Cardiac muscle cell (in vitro differentiated cells and primary cell): Measurements from ENCODE around the gene SELENOI. TPM values are rescaled to one million over a fixed set of nuclear protein-coding genes. Genes with fewer than 3 reads are reported as not detected.

ENCODE experiments used
- DNase-seq, 2 donors: peaks; one replicate each; pipeline versions ENCODE4 v3.0.0 to v3.0.0-alpha.2; 2010 to 2017; ENCODE audit warnings: low read depth in 1 of 2, low spot score in 1 of 2
- H3K27ac ChIP-seq: fragments of 200-600 bp; sonication (generic); 2 replicates; pipeline ENCODE4 v1.5.1; 2016
- H3K27me3 ChIP-seq: fragments of 200-600 bp; sonication (generic); 2 replicates; pipeline ENCODE4 v1.6.0; 2016; ENCODE audit warnings: control low read depth
- H3K36me3 ChIP-seq: fragments of 200-600 bp; sonication (generic); 2 replicates; pipeline ENCODE4 v1.5.1; 2016; ENCODE audit warnings: control low read depth
- H3K4me1 ChIP-seq: fragments of 200-600 bp; sonication (generic); 2 replicates; pipeline ENCODE4 v1.8.1; 2017; ENCODE audit warnings: low read depth, mild to moderate bottlenecking, mixed run types
- H3K4me3 ChIP-seq: fragments of 200-600 bp; sonication (generic); 2 replicates; pipeline ENCODE4 v1.5.1; 2016; ENCODE audit warnings: mild to moderate bottlenecking
- H3K9me3 ChIP-seq: fragments of 200-600 bp; sonication (generic); 2 replicates; pipeline ENCODE4 v1.5.1; 2017; ENCODE audit warnings: low read depth, mild to moderate bottlenecking, control low read depth
- polyA plus RNA-seq: library from polyadenylated mRNA; unstranded; fragments of >200 nt; fragmentation: Nextera tagmentation; extraction: Ambion mirVana; gene quantifications from 2 replicates; pipeline ENCODE4 v1.2.1, GENCODE V29; 2016
- total RNA-seq: library from RNA; depleted of rRNA; stranded (reverse); fragments of >200 nt; gene quantifications from 2 replicates; pipeline ENCODE4 v1.2.3, GENCODE V29; 2016
- TF ChIP-seq, protein P1 (sequence below): IDR thresholded peaks from 2 replicates; pipeline ENCODE4 v1.5.1; 2012; ENCODE audit warnings: low read depth, mild to moderate bottlenecking, low read length

The SELENOI gene
- total and polyA plus RNA-seq, 2 experiments from 2014 or later, result 9.3 to 10.4 TPM

DNA sequence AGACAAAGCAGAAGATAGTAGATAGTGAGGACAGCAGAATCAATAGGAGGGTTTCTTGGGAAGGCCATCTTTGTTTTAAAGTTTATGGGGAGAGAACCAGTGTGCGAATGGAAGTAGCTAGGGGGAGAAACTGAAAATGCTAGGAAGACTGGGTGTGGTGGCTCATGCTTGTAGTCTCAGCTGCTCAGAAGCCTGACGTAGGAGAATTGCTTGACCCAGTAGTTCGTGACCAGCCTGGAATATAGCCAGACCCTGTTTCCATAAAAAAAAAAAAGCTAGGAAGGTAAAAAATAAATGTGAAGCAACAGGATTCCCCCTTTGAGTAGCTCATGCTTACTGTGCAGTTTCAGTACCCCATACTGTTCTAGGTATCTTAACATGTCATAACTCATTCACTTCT, 36.6 kb downstream of the SELENOI start:
- H3K9me3 ChIP-seq, result no peaks in the 10 kb centered on the region
- TF ChIP-seq, protein P1, sequence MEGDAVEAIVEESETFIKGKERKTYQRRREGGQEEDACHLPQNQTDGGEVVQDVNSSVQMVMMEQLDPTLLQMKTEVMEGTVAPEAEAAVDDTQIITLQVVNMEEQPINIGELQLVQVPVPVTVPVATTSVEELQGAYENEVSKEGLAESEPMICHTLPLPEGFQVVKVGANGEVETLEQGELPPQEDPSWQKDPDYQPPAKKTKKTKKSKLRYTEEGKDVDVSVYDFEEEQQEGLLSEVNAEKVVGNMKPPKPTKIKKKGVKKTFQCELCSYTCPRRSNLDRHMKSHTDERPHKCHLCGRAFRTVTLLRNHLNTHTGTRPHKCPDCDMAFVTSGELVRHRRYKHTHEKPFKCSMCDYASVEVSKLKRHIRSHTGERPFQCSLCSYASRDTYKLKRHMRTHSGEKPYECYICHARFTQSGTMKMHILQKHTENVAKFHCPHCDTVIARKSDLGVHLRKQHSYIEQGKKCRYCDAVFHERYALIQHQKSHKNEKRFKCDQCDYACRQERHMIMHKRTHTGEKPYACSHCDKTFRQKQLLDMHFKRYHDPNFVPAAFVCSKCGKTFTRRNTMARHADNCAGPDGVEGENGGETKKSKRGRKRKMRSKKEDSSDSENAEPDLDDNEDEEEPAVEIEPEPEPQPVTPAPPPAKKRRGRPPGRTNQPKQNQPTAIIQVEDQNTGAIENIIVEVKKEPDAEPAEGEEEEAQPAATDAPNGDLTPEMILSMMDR, result no peak
- DNase-seq, result no peak
- H3K4me1 ChIP-seq, result no peaks in the 10 kb centered on the region
- peaks cover 25% of the 10 kb centered on the region for H3K36me3 ChIP-seq
- no peak overlapping the region for H3K27ac ChIP-seq
- H3K4me3 ChIP-seq, result no peak overlapping the region
- H3K27me3 ChIP-seq, result no peaks in the 10 kb centered on the region

DNA sequence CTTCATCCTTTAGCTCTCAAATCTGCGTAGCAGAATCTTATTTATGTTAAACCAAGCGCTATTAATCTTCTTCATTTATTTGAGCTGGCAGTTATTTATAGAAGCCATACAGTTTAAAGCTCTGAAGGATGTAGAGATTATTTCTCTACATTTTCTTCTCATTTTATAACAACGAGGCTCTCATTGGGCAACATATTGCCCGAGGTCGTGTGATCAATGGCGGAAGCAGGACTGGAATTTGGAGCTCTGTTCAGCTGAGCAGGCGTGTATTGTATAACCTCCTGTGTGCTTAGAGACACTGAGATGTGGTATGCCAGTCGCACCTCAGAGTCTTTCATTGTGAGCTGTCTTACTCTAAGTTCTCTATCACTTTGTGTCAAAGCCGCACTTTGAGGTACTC, 38.2 kb downstream of the SELENOI start:
- Histone ChIP-seq H3K36me3 (peaks cover 37% of the 10 kb centered on the region), H3K9me3 (no peaks in the 10 kb centered on the region), H3K27ac (no peak overlapping the region)

DNA sequence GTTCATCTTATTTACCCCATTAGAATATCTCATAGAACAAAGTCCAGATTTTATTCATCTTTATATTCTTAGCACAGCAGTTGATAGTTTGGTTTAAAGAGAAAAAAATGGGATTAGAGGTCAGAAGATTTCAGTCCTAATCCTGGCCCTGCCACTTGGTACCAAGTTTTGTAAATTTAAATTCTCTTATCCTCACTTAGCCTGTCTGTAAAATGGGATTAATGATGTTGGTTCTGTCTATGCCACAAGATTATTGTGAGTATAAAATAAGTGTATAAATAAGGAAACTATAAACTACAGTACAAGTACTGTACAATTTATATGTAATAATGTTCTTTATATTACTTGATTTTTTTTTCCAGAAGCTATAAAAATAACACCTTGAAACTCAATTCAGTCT, 38.7 kb downstream of the SELENOI start:
- TF ChIP-seq, protein P1, result no peak
- H3K27me3 ChIP-seq, result no peaks in the 10 kb centered on the region

More for the DNA sequence above, 38.2 kb downstream of the SELENOI start:
- TF ChIP-seq, protein P1, result no peak
- Histone ChIP-seq H3K4me3 (no peak overlapping the region), H3K4me1 (no peaks in the 10 kb centered on the region), H3K27me3 (no peaks in the 10 kb centered on the region)
- DNase-seq, result no peak

DNA sequence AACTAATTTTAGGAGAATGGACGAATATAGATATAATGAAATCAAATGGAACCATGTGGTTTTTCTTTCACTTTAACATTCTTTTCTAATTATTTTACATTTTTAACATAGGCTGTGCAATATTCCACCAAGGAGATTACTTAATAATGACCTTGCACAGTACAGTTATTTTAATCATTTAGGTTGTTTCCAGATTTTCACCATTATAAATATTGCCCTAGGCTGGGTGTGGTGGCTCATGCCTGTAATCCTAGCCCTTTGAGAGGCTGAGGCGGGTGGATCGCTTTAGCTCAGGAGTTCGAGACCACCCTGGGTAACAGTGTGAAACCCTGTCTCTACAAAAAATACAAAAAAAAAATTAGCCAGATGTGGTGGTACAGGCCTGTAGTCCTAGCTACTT, 41.2 kb downstream of the SELENOI start:
- Histone ChIP-seq H3K36me3 (peaks cover 52% of the 10 kb centered on the region), H3K4me3 (no peak overlapping the region), H3K27me3 (no peaks in the 10 kb centered on the region), H3K27ac (no peak overlapping the region), H3K9me3 (no peaks in the 10 kb centered on the region), H3K4me1 (no peaks in the 10 kb centered on the region)
- TF ChIP-seq, protein P1, result no peak
- DNase-seq, result no peak

More for the DNA sequence above, 38.7 kb downstream of the SELENOI start:
- Histone ChIP-seq H3K9me3 (no peaks in the 10 kb centered on the region), H3K27ac (no peak overlapping the region), H3K4me3 (no peak overlapping the region), H3K4me1 (no peaks in the 10 kb centered on the region), H3K36me3 (peaks cover 41% of the 10 kb centered on the region)
- no peak for DNase-seq

DNA sequence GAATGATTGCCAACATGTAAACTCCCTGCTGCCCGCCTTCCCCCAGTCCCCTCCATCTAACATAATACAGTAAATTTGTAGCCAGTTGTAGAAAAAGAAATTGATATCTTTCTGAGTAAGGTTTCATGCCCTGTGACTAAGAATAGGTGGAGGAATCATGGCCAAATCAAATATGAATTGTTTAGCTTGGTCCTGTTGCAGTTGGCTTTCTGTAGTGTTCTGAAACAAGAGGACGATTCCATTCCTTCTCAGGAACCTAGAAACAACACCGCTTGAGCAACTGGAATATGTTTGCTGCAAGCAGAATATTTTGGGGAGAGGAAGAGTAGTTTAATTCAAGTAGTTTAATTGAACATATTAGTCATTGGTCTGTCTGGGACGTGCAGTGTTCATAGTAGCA, 48.8 kb downstream of the SELENOI start:
- no peaks in the 10 kb centered on the region for H3K4me1 ChIP-seq
- TF ChIP-seq, protein P1, result no peak
- DNase-seq, result no peak
- H3K27me3 ChIP-seq, result no peaks in the 10 kb centered on the region
- H3K9me3 ChIP-seq, result no peaks in the 10 kb centered on the region
- no peak overlapping the region for H3K27ac ChIP-seq
- peaks cover 10% of the 10 kb centered on the region for H3K36me3 ChIP-seq
- H3K4me3 ChIP-seq, result no peak overlapping the region

DNA sequence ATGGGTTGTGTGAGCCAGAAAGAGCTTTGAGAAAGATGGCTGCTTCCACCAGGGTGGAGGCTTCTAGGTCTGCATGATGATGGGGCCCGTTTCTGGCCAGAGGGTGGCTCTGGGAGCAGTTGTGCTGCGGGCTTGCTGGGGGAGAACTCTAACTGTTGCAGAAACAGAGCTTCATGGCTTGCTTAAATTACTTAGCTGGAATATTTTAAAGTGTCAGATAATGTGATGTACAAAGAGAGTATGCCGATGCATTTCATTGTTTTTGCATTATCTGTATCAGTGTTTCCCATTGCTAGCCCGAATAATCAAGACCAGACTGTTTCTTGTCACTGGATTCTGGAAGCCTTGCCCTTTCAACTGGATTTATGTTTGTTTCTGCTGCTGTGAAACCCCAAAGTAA, 49.5 kb downstream of the SELENOI start:
- Histone ChIP-seq H3K4me1 (no peaks in the 10 kb centered on the region), H3K9me3 (no peaks in the 10 kb centered on the region), H3K36me3 (peaks cover 3% of the 10 kb centered on the region), H3K4me3 (no peak overlapping the region), H3K27me3 (no peaks in the 10 kb centered on the region), H3K27ac (no peak overlapping the region)
- TF ChIP-seq, protein P1, result no peak
- no peak for DNase-seq
